ENCODE results near the gene LHFPL2. TPM values are rescaled to one million over a fixed set of nuclear protein-coding genes. Genes with fewer than 3 reads are reported as not detected.

The LHFPL2 gene
- total RNA-seq, 2 experiments from 2014 or later: 0.19 to 0.25 TPM

DNA sequence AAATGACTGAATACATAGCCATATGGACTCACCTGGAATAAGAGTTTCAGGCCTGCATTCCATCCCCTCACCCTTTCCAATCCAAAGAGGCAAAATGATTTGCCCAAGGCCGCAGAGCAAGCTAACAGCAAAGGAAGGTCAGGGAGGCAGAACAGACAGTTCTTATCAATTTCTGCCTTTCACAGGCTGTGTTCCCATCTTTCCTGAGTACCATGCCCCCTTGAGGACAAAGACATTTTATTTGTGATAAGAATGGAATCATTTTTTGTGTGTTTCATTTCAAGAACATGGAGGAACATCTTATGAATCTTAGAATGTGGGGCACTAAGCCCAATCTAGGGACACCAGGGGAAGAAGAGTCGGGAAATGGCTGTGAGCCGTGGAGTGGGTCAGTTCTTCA is 13.9 kb downstream of the LHFPL2 start:
- Histone ChIP-seq H3K27ac (ENCODE audit: low read depth in 1 of 2, low read length in 2 of 2) (no peak overlapping the region), H3K36me3 (ENCODE audit: insufficient read depth, low read length) (no peaks in the 10 kb centered on the region), H3K27me3 (ENCODE audit: control insufficient read depth in 1 of 2, insufficient read depth in 2 of 2, low read length in 2 of 2) (no peaks in the 10 kb centered on the region), H3K4me1 (ENCODE audit: insufficient read depth, low read length) (no peaks in the 10 kb centered on the region), H3K4me3 (ENCODE audit: low read length) (no peak overlapping the region), H3K9me3 (ENCODE audit: control insufficient read depth in 1 of 2, insufficient read depth in 1 of 2, low read length in 2 of 2) (no peaks in the 10 kb centered on the region)
- POLR2A ChIA-PET: no interaction called here
- DNase-seq: no peak
- Mint-ChIP-seq H3K27ac (no peak overlapping the region), H3K36me3 (ENCODE audit: low read depth) (no peaks in the 10 kb centered on the region), H3K9me3 (no peaks in the 10 kb centered on the region), H3K4me3 (no peak overlapping the region), H3K27me3 (peaks cover 17% of the 10 kb centered on the region), H3K4me1 (ENCODE audit: low read depth) (no peaks in the 10 kb centered on the region)
- CTCF ChIA-PET: no interaction called here
- no peak for ATAC-seq (ENCODE audit: poor library complexity)
- intact Hi-C loops (cut with DNase I, micrococcal nuclease): no loop called here
- TF ChIP-seq, protein P1, sequence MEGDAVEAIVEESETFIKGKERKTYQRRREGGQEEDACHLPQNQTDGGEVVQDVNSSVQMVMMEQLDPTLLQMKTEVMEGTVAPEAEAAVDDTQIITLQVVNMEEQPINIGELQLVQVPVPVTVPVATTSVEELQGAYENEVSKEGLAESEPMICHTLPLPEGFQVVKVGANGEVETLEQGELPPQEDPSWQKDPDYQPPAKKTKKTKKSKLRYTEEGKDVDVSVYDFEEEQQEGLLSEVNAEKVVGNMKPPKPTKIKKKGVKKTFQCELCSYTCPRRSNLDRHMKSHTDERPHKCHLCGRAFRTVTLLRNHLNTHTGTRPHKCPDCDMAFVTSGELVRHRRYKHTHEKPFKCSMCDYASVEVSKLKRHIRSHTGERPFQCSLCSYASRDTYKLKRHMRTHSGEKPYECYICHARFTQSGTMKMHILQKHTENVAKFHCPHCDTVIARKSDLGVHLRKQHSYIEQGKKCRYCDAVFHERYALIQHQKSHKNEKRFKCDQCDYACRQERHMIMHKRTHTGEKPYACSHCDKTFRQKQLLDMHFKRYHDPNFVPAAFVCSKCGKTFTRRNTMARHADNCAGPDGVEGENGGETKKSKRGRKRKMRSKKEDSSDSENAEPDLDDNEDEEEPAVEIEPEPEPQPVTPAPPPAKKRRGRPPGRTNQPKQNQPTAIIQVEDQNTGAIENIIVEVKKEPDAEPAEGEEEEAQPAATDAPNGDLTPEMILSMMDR (IDR thresholded peaks at IDR 0.05): no peak

DNA sequence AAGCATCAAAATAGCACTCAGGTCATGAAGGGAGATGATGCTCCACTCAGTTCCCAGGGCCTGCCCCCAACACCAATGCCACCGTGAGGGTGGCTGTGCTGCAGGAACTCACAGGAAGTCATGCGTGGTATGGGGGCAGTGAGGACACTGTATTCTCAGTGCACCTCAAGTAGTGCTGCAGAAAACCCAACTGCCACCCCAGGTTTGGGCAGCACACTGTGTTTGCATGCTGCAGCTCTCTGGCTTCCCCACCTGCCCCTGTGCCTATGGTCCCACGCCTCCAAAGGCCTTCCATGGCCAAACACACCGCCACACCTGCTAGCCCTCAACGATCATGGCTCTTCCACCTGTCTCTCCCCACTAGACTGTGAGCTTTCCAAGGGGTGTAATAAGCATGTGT is 14.3 kb downstream of the LHFPL2 start:
- no peak overlapping the region for H3K27ac Mint-ChIP-seq
- no peaks in the 10 kb centered on the region for H3K27me3 ChIP-seq (ENCODE audit: control insufficient read depth in 1 of 2, insufficient read depth in 2 of 2, low read length in 2 of 2)
- intact Hi-C loops (cut with DNase I, micrococcal nuclease): no loop called here
- TF ChIP-seq, protein P1 (IDR thresholded peaks at IDR 0.05): no peak
- no peak overlapping the region for H3K4me3 ChIP-seq (ENCODE audit: low read length)
- H3K9me3 ChIP-seq (ENCODE audit: control insufficient read depth in 1 of 2, insufficient read depth in 1 of 2, low read length in 2 of 2): no peaks in the 10 kb centered on the region
- CTCF ChIA-PET: no interaction called here
- POLR2A ChIA-PET: no interaction called here
- no peaks in the 10 kb centered on the region for H3K4me1 ChIP-seq (ENCODE audit: insufficient read depth, low read length)
- H3K4me3 Mint-ChIP-seq: no peak overlapping the region
- peaks cover 17% of the 10 kb centered on the region for H3K27me3 Mint-ChIP-seq
- H3K36me3 ChIP-seq (ENCODE audit: insufficient read depth, low read length): no peaks in the 10 kb centered on the region
- no peak for ATAC-seq (ENCODE audit: poor library complexity)
- H3K36me3 Mint-ChIP-seq (ENCODE audit: low read depth): no peaks in the 10 kb centered on the region
- H3K27ac ChIP-seq (ENCODE audit: low read depth in 1 of 2, low read length in 2 of 2): no peak overlapping the region
- no peaks in the 10 kb centered on the region for H3K9me3 Mint-ChIP-seq
- no peak for DNase-seq
- H3K4me1 Mint-ChIP-seq (ENCODE audit: low read depth): no peaks in the 10 kb centered on the region

DNA sequence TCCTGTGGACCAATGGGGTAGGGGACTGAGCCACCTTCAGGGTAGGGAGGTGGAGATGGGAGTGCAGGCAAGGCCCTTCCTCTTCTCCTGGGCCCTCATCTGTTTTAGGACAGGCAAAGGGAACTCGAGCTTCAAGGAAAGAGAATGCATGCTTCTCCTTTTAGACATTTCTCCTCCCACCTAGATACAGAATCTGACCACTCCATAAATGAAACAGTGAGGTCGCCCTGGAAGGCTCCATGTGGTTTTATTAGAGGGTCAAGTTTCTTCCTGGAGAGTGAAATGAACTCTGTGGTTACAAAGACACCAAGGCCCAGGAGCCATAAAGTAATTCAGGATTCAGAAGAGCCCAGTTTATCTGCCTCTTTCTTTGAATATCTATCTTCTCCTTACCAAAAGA is 14.9 kb downstream of the LHFPL2 start:
- Mint-ChIP-seq H3K36me3 (ENCODE audit: low read depth) (no peaks in the 10 kb centered on the region), H3K4me3 (no peak overlapping the region), H3K27ac (no peak overlapping the region), H3K4me1 (ENCODE audit: low read depth) (no peaks in the 10 kb centered on the region), H3K27me3 (peaks cover 22% of the 10 kb centered on the region), H3K9me3 (no peaks in the 10 kb centered on the region)
- Histone ChIP-seq H3K9me3 (ENCODE audit: control insufficient read depth in 1 of 2, insufficient read depth in 1 of 2, low read length in 2 of 2) (no peaks in the 10 kb centered on the region), H3K27ac (ENCODE audit: low read depth in 1 of 2, low read length in 2 of 2) (no peak overlapping the region), H3K4me1 (ENCODE audit: insufficient read depth, low read length) (no peaks in the 10 kb centered on the region), H3K4me3 (ENCODE audit: low read length) (no peak overlapping the region), H3K36me3 (ENCODE audit: insufficient read depth, low read length) (no peaks in the 10 kb centered on the region), H3K27me3 (ENCODE audit: control insufficient read depth in 1 of 2, insufficient read depth in 2 of 2, low read length in 2 of 2) (no peaks in the 10 kb centered on the region)
- DNase-seq: no peak
- TF ChIP-seq, protein P1 (IDR thresholded peaks at IDR 0.05): no peak
- ChIA-PET CTCF (no interaction called here), POLR2A (no interaction called here)
- intact Hi-C loops (cut with DNase I, micrococcal nuclease): no loop called here
- ATAC-seq (ENCODE audit: poor library complexity): no peak
